Body of pancreas (tissue), 4 donors: ENCODE results near the gene FKBP9.
"Not testable (repeated sequence)": the region's sequence is repeated elsewhere in the genome, so short reads cannot be mapped to it uniquely, and the experiment has no call there.

Experiments
- POLR2A ChIP-seq, 3 donors: fragments of 450-650 bp; IDR thresholded peaks; one replicate each; pipeline ENCODE4 v1.6.1; 2016; ENCODE audit warnings: antibody characterized with exemption in 3 of 3, mild to moderate bottlenecking in 2 of 3
- TF ChIP-seq, protein P1 (sequence below), 7 experiments: fragments of 450-650 bp in 4 of 7; fragments of 200-600 bp in 3 of 7; sonication (generic) in 3 of 7; IDR thresholded peaks; one replicate each; pipeline ENCODE4 v1.5.1; 2016 to 2019; ENCODE audit warnings: antibody characterized with exemption in 7 of 7

DNA sequence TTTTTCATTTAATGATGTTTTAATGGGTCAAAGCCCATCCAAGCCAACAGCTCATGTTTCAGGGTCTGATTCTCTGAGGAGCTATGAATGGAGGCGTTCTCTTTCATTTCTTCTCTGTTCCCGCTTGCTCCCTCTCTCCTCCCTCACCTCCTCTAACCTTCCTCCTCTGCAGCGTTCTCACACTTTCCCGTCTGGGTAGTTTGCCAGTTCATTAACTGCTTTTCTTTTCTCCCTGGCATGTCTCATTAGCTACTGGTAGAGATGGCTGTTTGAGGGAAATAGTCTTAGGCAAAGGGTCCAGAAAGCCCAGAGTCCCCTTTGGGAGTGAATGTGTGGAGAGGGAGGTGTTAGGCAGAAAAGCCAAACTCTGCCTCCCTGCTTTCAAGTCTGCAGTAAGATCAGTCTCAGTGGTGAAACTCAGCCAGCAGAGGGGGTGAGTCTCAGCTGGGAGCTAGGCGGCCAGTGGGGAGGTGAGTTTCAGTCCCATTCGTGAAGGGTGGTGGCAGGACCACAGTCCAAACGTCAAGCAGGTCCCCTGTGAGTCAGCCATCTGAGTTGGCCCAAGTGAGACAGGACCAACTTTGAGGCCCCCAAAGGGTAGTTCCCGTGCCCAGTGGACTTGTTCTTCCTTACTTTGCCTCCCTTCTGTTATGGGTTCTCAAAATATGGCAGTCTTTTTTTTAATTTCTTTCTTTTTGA lies 7.4 kb downstream of the FKBP9 start:
- TF ChIP-seq POLR2A (IDR thresholded peaks at IDR 0.05) = not testable (repeated sequence)
- TF ChIP-seq, protein P1, sequence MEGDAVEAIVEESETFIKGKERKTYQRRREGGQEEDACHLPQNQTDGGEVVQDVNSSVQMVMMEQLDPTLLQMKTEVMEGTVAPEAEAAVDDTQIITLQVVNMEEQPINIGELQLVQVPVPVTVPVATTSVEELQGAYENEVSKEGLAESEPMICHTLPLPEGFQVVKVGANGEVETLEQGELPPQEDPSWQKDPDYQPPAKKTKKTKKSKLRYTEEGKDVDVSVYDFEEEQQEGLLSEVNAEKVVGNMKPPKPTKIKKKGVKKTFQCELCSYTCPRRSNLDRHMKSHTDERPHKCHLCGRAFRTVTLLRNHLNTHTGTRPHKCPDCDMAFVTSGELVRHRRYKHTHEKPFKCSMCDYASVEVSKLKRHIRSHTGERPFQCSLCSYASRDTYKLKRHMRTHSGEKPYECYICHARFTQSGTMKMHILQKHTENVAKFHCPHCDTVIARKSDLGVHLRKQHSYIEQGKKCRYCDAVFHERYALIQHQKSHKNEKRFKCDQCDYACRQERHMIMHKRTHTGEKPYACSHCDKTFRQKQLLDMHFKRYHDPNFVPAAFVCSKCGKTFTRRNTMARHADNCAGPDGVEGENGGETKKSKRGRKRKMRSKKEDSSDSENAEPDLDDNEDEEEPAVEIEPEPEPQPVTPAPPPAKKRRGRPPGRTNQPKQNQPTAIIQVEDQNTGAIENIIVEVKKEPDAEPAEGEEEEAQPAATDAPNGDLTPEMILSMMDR (IDR thresholded peaks at IDR 0.05) = peak in 6 of 7 experiments; percentile 26 to 47 (median 38)
